ENCODE results near the gene YPEL2.

DNA sequence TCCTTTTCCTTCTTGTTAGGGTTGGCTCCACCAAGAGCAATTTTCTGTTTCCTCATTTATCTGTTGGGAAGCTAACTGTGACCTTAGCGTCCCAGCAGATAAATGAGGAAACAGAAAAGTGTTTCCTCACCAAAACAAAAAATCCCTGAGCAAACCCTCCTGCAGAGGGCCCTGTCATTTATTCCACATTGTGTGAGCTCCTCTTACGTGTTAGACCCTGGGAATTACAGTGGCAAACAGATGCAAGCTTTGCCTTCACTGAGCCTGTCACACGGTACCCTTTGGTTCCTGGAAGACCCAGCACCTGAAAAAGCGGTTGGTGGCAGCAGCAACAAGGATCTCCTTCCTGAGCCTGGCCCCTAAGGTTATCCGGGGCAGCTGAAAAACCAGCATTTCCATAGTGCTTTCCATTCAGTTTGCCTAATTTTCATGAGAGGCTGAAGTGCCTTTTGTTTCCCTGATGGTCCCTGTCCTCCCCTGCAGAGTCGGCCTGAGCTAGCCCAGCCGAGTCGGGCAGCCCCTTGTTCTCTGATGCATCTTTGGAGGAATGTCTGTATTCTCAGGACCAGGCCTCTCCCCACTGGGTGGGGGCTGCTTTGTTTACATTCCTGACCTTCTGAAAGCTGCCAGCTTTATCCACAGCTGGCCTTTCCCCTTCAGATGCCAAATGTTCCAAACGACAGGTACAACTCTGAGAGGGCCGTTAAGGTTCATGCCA is 34.7 kb downstream of the YPEL2 start:
- TF ChIP-seq, protein P1, sequence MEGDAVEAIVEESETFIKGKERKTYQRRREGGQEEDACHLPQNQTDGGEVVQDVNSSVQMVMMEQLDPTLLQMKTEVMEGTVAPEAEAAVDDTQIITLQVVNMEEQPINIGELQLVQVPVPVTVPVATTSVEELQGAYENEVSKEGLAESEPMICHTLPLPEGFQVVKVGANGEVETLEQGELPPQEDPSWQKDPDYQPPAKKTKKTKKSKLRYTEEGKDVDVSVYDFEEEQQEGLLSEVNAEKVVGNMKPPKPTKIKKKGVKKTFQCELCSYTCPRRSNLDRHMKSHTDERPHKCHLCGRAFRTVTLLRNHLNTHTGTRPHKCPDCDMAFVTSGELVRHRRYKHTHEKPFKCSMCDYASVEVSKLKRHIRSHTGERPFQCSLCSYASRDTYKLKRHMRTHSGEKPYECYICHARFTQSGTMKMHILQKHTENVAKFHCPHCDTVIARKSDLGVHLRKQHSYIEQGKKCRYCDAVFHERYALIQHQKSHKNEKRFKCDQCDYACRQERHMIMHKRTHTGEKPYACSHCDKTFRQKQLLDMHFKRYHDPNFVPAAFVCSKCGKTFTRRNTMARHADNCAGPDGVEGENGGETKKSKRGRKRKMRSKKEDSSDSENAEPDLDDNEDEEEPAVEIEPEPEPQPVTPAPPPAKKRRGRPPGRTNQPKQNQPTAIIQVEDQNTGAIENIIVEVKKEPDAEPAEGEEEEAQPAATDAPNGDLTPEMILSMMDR (conservative IDR thresholded peaks at IDR 0.05) = no peak
- TF ChIP-seq ZFX (IDR thresholded peaks at IDR 0.05) = no peak
